GM23338 (cell line): Measurements from ENCODE around the gene TCEAL8.

Source experiments
- EZH2 ChIP-seq: fragments of 200-600 bp; sonication (generic); IDR thresholded peaks from one replicate; pipeline ENCODE4 v1.8.0; 2017; ENCODE audit warnings: antibody characterized with exemption, mild to moderate bottlenecking, low read depth; ENCODE audit not compliant: unreplicated experiment
- JUNB ChIP-seq: IDR thresholded peaks from one replicate; pipeline ENCODE4 v1.6.1; 2016; ENCODE audit warnings: antibody characterized with exemption; ENCODE audit not compliant: unreplicated experiment
- POLR2AphosphoS5 ChIP-seq: IDR thresholded peaks from 2 replicates; pipeline ENCODE4 v1.6.1; 2016; ENCODE audit warnings: antibody characterized with exemption, low read depth
- STAT1 ChIP-seq: IDR thresholded peaks from one replicate; pipeline ENCODE4 v1.6.1; 2016; ENCODE audit warnings: antibody characterized with exemption; ENCODE audit not compliant: unreplicated experiment
- ZNF114 ChIP-seq: fragments of 250-450 bp; sonication (Bioruptor Pico); IDR thresholded peaks from 2 replicates; pipeline ENCODE4 v1.5.0; 2020; ENCODE audit warnings: mild to moderate bottlenecking, moderate library complexity
- TF ChIP-seq, protein P1 (sequence below), 2 experiments: fragments of 200-600 bp in 1 of 2; sonication (generic) in 1 of 2; conservative IDR thresholded peaks; 2 replicates each; pipeline versions ENCODE4 v1.5.1 to v1.6.1; 2016 to 2017; ENCODE audit warnings: antibody characterized with exemption in 2 of 2, low read depth in 2 of 2, mild to moderate bottlenecking in 2 of 2, moderate library complexity in 1 of 2
- TF ChIP-seq, protein P2 (sequence below): IDR thresholded peaks from 2 replicates; pipeline ENCODE4 v1.6.1; 2016; ENCODE audit warnings: antibody characterized with exemption

DNA sequence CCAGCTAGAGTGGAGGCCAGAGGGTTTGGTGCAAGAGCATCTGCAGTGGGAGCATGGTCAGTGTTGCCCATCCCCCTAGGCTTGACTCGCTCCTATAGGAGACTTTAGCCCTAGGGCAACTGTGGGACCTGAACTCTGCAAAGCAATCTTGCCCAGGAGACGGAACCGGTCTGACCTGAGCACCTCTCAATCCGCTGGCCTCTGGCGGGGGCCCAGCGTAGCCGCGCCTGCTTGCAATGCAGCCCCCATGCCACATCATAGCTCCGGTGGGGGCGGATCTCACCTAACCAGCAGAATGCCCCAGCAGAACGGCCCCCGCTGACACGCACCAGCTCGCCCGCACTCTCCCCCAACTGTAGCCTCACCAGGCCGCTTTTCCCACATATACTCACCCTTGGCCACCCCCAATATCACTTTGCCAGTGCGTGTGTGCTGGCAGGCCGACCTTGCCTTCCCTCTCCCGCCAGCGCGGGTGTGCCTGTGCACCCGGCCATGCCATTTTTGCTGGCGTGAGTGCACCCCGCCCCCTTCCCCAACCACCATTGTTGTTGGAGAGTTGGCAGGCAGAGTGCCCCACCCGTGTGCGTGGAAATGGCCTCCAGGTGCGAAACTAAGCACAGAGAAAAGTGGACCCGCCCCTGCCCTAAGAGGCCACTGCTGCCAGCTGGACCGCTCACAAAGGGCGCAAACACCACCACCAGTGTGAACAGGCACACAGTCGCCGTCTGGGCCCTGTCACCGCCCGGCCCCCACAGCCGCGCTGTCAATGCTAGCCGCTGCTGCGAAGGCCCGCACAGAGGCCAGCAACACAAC is 34.2 kb downstream of the TCEAL8 start:
- TF ChIP-seq, protein P1, sequence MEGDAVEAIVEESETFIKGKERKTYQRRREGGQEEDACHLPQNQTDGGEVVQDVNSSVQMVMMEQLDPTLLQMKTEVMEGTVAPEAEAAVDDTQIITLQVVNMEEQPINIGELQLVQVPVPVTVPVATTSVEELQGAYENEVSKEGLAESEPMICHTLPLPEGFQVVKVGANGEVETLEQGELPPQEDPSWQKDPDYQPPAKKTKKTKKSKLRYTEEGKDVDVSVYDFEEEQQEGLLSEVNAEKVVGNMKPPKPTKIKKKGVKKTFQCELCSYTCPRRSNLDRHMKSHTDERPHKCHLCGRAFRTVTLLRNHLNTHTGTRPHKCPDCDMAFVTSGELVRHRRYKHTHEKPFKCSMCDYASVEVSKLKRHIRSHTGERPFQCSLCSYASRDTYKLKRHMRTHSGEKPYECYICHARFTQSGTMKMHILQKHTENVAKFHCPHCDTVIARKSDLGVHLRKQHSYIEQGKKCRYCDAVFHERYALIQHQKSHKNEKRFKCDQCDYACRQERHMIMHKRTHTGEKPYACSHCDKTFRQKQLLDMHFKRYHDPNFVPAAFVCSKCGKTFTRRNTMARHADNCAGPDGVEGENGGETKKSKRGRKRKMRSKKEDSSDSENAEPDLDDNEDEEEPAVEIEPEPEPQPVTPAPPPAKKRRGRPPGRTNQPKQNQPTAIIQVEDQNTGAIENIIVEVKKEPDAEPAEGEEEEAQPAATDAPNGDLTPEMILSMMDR (conservative IDR thresholded peaks at IDR 0.05; ENCODE audit: low read depth in 2 of 2), result no peak
- TF ChIP-seq STAT1 (no peak), EZH2 (no peak), POLR2AphosphoS5 (no peak), JUNB (no peak), ZNF114 (CRISPR knock-in tag) (no peak)
- TF ChIP-seq, protein P2, sequence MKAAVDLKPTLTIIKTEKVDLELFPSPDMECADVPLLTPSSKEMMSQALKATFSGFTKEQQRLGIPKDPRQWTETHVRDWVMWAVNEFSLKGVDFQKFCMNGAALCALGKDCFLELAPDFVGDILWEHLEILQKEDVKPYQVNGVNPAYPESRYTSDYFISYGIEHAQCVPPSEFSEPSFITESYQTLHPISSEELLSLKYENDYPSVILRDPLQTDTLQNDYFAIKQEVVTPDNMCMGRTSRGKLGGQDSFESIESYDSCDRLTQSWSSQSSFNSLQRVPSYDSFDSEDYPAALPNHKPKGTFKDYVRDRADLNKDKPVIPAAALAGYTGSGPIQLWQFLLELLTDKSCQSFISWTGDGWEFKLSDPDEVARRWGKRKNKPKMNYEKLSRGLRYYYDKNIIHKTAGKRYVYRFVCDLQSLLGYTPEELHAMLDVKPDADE, result no peak
